T-helper 2 cell treated with Interferon-gamma antibody and Interleukin-4, amounts not matched to agents 100 ng/mL and 5 ng/mL, for 36 hours (primary cell): ENCODE results near the gene MRPS6. TPM values are rescaled to one million over a fixed set of nuclear protein-coding genes. Genes with fewer than 3 reads are reported as not detected.

Source experiments
- intact Hi-C: fragments of 100-400 bp; cut with micrococcal nuclease; formaldehyde crosslinking; loops from one replicate; pipeline ENCODE4 v1.15.1; 2023
- total RNA-seq: library from RNA; stranded (reverse); gene quantifications from 2 replicates; pipeline ENCODE4 v1.2.3, GENCODE V29; 2022

The MRPS6 gene
- total RNA-seq, 1 donor from 2014 or later, result 75.8 TPM

DNA sequence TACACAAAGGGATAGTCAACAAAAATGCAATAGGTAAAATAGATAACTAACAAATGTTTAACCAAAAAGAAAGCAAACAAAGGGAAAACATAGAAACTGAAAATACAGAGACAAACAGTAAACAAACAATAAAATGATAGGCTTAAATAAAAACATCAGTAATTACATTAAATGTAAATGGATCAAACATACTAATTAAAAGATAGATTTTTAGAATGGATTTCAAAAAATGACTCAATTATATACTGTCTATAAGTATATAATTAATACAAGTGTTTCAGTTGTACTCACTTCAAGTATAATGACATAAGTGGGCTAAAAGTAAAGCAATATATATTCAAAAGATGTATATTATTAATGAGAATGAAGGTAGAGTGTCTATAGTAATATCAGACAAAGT, 101.1 kb downstream of the MRPS6 start:
- intact Hi-C loops, result no loop called here

- intact Hi-C loops, result no loop called here
Measured at GRCh38 chr21:34176448-34176847, 103.1 kb downstream of the MRPS6 start.

GRCh38 chr21:34177919-34178567, 104.7 kb downstream of the MRPS6 start:
- intact Hi-C loops, result no loop called here

GRCh38 chr21:34179204-34179935, 106.0 kb downstream of the MRPS6 start:
- intact Hi-C loops, result no loop called here

DNA sequence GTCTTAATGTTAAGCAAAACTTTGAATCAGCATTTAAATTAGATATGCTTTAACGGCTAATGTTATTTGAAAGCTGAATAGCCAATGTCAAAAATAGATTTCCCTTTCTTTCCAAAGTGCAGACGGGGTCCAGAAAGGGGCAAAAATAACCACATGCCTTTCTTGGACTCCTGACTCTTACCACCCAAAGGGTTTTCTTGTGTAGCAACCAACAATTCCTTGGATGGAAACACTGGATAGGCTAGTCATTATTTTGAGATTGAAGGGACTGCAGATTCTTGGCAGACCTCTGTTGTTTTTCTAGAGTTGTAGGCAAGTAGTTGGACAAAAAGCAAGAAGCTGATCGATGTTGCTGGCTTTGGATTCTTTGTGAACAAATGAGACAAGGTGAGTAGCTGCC, 107.0 kb downstream of the MRPS6 start:
- intact Hi-C loops, result no loop called here

- intact Hi-C loops, result no loop called here
Measured at GRCh38 chr21:34180826-34181359, 107.5 kb downstream of the MRPS6 start.

DNA sequence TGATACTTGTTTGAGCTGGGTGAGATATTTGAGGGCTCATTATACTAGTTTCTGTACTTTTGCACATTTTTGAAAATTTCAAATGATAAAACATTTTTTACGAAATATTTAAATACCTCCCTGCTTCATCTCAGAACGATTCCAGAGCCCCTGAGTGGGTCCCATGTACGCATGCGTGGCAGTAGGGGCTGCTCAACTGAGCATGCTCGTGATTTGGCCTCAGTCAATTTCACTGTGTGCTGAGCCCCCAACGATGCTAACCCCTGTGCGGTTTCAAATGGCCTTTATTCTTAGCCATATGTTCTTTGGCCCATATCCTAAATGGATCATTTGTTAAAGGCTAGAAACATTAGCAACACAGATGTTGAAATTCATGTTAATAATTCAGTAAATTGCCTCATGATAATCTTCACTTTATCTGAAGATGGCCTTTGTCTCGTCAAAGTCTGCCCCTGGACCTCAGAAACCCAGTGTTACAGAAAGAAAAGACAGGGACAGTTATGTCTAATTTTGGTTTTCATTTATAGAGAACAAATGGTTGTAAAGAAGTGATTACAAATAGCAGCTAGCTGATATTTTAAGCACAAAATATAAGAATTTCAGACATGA, 108.2 kb downstream of the MRPS6 start:
- intact Hi-C loops, result no loop called here

GRCh38 chr21:34182436-34182835, 109.1 kb downstream of the MRPS6 start:
- intact Hi-C loops, result no loop called here

DNA sequence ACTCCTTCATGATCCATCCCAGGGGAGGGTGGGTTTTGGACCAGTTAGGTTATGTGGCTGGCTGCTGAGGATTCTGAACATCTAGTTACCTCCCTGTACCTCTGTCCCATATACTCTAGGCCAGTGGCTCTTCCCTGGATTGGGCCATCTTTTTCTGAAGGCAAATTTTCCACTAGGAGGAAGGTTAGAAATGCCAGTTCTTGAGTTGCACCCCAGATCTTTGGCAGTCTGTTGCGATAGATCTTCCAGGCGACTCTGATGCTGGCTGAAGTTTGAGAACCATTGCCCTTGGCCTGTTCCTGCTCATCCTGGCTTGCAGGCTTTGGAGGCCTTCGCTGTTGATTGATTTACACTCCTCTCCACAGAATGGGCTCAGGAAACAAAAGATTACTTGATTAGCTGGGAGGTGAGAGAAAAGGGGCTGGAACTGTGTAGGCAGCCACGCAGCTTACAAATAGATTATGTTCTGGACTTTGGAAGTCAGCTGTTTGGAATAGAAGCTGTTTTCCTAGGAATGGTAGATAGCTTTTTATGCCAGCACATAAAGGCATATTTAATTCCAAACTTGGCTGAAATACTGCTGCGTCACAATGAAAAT, 110.1 kb downstream of the MRPS6 start:
- intact Hi-C loops, result no loop called here

DNA sequence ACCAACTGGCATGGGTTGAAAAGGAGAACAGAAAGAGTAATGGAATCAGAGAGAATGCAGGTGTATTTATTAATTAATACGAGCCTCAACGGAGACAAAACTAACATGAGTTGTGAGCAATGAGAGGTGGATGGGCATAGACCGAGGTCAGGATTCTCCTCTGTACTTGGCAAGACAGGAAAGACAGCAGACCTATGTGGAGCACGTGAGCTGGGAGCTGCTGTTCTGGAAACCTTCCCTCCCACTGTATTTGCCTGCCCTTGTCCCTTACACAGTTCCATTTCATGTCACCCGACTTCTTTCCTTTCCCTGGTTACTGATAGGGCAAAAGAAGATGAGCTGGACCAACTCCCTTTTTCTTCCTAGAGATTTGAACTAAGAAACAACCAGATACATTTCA, 110.9 kb downstream of the MRPS6 start:
- intact Hi-C loops, result no loop called here

- intact Hi-C loops, result no loop called here
Measured at GRCh38 chr21:34185026-34185750, 111.8 kb downstream of the MRPS6 start.

DNA sequence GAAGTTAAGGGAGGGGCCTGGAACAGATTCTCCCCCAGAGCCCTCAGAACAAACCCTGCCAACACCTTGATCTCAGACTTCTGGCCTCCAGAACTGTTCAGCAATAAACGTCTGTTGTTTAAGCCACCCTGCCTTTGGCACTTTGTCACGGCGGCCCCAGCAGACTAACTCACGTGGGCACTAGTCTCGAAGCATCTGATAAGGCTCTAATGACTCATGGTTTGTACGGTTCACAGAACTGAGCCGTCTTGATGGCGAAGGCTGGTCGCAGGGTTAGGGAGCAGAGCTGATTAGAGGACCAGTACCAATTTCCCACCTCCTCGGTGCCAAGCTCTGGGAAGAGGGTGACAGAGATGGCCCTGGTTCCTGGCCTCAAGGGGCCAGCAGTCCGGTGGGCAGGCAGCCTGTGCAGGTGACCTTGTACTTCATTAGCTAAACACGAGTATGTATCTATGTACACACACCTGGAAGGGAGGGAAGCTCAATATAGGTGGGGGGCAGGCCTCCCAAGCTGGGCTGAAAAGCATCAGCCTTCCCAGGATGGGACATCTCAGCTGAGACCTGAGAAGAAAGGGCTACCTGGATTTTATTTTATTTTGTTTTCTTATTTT, 112.8 kb downstream of the MRPS6 start:
- intact Hi-C loops, result no loop called here

DNA sequence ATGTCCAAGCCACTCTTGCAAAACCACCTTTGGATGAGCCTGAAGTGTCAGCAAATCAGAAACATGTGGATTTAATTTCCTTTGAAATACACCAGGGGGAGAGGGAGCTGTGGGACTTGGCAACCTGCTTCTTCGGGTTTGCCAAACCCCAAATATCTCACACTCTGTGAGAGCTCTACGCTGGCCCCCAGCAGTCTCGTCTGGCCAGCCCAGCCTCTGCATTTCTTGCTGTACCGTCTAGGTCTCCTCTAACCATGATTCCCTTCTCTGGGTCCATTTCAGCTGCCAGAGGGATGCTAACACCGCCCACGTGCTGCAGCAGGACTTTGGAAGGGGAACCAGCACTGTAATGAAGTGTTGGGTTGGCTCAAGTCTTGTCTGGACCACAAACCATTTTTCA, 114.6 kb downstream of the MRPS6 start:
- intact Hi-C loops, result no loop called here

GRCh38 chr21:34189506-34189905, 116.1 kb downstream of the MRPS6 start:
- intact Hi-C loops, result no loop called here

GRCh38 chr21:34190576-34191321, 117.4 kb downstream of the MRPS6 start:
- intact Hi-C loops, result loop anchor here (5.0 to 10.0 kb wide), 2 partner anchors 103 to 246 kb away; no protein-coding TSS in a partner anchor

DNA sequence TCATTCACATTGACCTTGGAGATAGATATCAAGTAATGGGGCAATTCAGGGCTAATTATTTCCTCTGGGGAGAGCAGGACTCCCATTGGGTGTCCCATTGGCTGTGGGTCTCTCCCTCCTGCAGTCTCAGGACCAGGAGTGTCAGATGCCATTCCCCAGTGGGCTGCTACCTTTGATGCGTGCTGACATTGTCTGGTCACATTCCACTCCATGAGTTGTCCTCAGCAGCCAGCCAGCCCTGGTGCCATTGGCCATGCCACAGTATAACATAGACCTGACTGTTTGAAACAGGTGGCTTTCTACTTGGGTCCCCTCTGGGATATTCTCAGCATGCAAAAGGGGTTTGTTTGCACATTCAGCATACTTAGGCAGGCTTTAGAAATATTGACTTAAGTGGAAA, 118.5 kb downstream of the MRPS6 start:
- intact Hi-C loops, result loop anchor here (5.0 to 10.0 kb wide), 2 partner anchors 105 to 247 kb away; no protein-coding TSS in a partner anchor
